A204.1 (cell line): ENCODE data around the gene PRSS36.

Experiments
- FAIRE-seq: peaks from 2 replicates; lab custom pipeline; 2012; peaks lifted over from hg19 to GRCh38; lab: Jason Lieb, UNC

PRSS36 gene

GRCh38 chr16:31099860-31100638, 49.8 kb downstream of the PRSS36 start:
- no peak for FAIRE-seq

DNA sequence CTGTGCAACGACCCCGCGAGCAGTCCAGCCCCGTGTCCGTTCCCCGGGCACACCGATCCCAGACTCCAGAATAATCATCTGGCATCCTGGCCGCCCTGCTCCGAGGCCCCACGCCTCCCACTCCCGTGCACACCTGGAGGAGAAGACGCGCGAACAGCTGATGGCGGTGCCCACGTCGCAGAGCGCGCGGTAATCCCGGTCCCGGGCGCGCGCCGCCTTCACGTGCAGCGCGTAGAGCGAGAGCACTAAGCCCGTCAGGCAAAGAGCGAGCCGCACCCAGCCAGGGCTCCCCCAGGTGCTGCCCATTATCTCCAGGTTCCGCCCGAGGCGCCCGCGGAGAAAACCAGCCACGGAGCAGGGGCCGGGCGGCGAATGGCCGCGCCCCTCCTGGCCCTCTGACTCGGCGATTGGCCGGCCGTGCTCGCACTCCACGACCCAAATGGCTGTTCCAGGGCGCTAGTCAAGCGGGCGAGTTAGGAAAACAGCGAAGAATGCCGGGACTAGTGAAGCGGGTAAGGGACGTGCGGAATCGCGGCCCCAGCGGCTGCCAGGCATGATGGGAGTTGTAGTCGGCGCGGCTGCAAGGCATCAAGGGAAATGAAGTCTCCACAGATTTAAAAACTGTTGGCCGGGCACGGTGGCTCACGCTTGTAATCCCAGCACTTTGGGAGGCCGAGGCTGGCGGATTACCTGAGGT, 55.3 kb downstream of the PRSS36 start, which contains the start of gene VKORC1:
Gene VKORC1 (minus strand): TSS at position 374 of the 697 bp plus-strand sequence. CDS start 68 bp downstream, at position 306.
- peak; percentile 95 for FAIRE-seq

GRCh38 chr16:31094088-31094423, 55.8 kb downstream of the PRSS36 start:
- no peak for FAIRE-seq

GRCh38 chr16:31093132-31093703, 56.6 kb downstream of the PRSS36 start:
- no peak for FAIRE-seq

DNA sequence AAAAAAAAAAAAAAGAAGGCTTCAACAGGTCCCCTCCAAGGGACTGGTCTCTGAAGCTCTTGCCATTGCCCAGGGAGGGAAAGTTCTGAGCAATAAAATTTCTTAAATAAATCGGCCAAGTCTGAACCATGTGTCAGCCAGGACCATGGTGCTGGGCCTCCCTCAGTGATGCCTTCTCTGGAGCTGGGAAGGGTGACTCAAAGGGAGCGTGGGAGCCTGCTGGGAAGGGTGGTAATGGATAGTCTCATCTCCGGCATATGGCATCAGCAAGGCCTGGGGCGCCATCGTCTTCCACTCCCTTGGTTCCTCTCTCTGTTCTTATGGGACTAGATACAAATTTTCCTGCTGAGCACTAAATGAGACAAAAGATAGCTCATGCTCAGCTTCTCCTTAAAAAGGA, 57.5 kb downstream of the PRSS36 start:
- no peak for FAIRE-seq

DNA sequence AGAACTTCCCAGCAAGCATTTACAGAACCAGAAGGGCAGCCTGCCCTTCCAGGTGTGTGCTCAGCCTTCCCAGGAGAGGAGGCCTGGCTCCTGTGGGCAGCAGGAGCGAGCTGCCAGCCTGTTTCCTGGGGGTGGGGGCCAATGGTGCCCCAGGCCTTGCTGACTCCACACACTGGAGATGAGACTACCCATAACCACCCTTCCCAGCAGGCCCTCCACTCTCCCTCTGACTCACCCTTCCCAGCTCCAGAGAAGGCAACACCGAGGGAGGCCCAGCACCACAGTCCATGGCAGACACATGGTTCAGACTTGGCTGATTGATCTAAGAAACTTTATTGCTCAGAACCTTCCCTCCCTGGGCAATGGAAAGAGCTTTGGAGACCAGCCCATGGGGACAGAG, 59.3 kb downstream of the PRSS36 start:
- no peak for FAIRE-seq

DNA sequence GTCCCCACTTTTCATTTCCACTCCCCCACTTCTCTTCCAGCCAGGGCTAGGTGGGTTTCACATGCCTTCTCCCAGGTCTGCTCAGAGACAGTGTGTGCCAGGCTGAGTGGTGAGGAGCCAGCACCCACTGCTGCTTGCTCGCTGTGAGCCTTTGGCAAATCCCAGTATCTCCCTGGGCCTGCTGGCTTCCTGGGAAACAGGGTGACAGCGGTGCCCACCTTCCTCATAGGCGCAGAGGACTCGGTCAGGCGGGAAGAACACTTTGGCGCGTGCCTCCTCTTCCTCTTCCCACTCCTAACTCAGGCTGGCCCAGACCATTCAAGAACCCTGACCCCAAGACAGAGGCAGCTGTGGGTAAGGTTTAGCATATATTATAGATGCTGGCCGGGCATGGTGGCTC, 60.7 kb downstream of the PRSS36 start:
- FAIRE-seq = no peak
